GM12892 (cell line): Measurements from ENCODE around the gene KCNK2.

Experiments
- POLR2A ChIP-seq: IDR thresholded peaks from 2 replicates; pipeline ENCODE4 v1.6.1; 2011; ENCODE audit warnings: low read depth, low read length, control low read depth
- POLR2AphosphoS5 ChIP-seq: IDR thresholded peaks from 2 replicates; pipeline ENCODE4 v1.6.1; 2011; ENCODE audit warnings: low read depth, low read length, control low read depth
- TAF1 ChIP-seq: IDR thresholded peaks from 2 replicates; pipeline ENCODE4 v1.6.1; 2011; ENCODE audit warnings: low read depth, mild to moderate bottlenecking, control low read depth, low read length, borderline replicate concordance

GRCh38 chr1:215131291-215131690, 48.8 kb downstream of the KCNK2 start:
- no peak for TF ChIP-seq POLR2AphosphoS5
- no peak for TF ChIP-seq TAF1
- no peak for TF ChIP-seq POLR2A
